Keratinocyte (primary cell): ENCODE results near the gene SZT2. TPM values are rescaled to one million over a fixed set of nuclear protein-coding genes. Genes with fewer than 3 reads are reported as not detected.

Source experiments
- DNase-seq: peaks from one replicate; pipeline ENCODE4 v3.0.0-alpha.2; 2011; ENCODE audit warnings: low read depth, missing footprints, low spot score
- FAIRE-seq: peaks from 2 replicates; lab custom pipeline; 2011; peaks lifted over from hg19 to GRCh38; lab: Jason Lieb, UNC
- H2AFZ ChIP-seq: 2 replicates; pipeline ENCODE4 v1.6.0; 2012; ENCODE audit warnings: low read length, control low read depth, inconsistent platforms; ENCODE audit not compliant: control insufficient read depth
- H3K27ac ChIP-seq: 2 replicates; pipeline ENCODE4 v1.5.1; 2011; ENCODE audit warnings: low read length; ENCODE audit not compliant: control insufficient read depth, insufficient read depth
- H3K27me3 ChIP-seq: 3 replicates; pipeline ENCODE4 v1.6.0; 2011; ENCODE audit warnings: low read length; ENCODE audit not compliant: control insufficient read depth, insufficient read depth; ENCODE audit errors: extremely low read depth
- H3K36me3 ChIP-seq, 2 experiments: 2 replicates in 1 of 2; 3 replicates in 1 of 2; pipeline ENCODE4 v1.5.1; 2011; ENCODE audit warnings: low read length in 2 of 2, mild to moderate bottlenecking in 1 of 2; ENCODE audit not compliant: control insufficient read depth in 2 of 2, insufficient read depth in 2 of 2; ENCODE audit errors: extremely low read depth in 1 of 2
- H3K4me1 ChIP-seq: 3 replicates; pipeline ENCODE4 v1.5.1; 2011; ENCODE audit warnings: low read length; ENCODE audit not compliant: control insufficient read depth, insufficient read depth; ENCODE audit errors: extremely low read depth
- H3K4me2 ChIP-seq: 3 replicates; pipeline ENCODE4 v1.6.0; 2011; ENCODE audit warnings: low read depth, low read length; ENCODE audit not compliant: control insufficient read depth, insufficient read depth; ENCODE audit errors: extremely low read depth
- H3K4me3 ChIP-seq, 3 experiments: fragments of 200-600 bp in 1 of 3; sonication (generic) in 1 of 3; 2 replicates in 2 of 3; 3 replicates in 1 of 3; pipeline ENCODE4 v1.5.1; 2011 to 2016; ENCODE audit warnings: low read length in 3 of 3, mild to moderate bottlenecking in 3 of 3, control low read depth in 2 of 3, inconsistent platforms in 1 of 3, low read depth in 1 of 3, mixed read lengths in 1 of 3, mixed run types in 1 of 3, moderate library complexity in 1 of 3; ENCODE audit not compliant: control insufficient read depth in 2 of 3, insufficient read depth in 2 of 3; ENCODE audit errors: extremely low read depth in 1 of 3
- H3K79me2 ChIP-seq: 2 replicates; pipeline ENCODE4 v1.6.0; 2012; ENCODE audit warnings: low read length; ENCODE audit not compliant: control insufficient read depth, insufficient read depth
- H3K9ac ChIP-seq: 3 replicates; pipeline ENCODE4 v1.6.0; 2011; ENCODE audit warnings: low read length; ENCODE audit not compliant: control insufficient read depth, insufficient read depth; ENCODE audit errors: extremely low read depth
- H3K9me1 ChIP-seq: 3 replicates; pipeline ENCODE4 v1.6.0; 2011; ENCODE audit warnings: low read length; ENCODE audit not compliant: control insufficient read depth, insufficient read depth; ENCODE audit errors: extremely low read depth
- H3K9me3 ChIP-seq: 2 replicates; pipeline ENCODE4 v1.5.1; 2012; ENCODE audit warnings: low read depth, low read length; ENCODE audit not compliant: control insufficient read depth
- H4K20me1 ChIP-seq: 3 replicates; pipeline ENCODE4 v1.6.0; 2011; ENCODE audit warnings: low read length; ENCODE audit not compliant: control insufficient read depth, insufficient read depth; ENCODE audit errors: extremely low read depth
- EZH2 ChIP-seq: IDR thresholded peaks from one replicate; pipeline ENCODE4 v1.6.1; 2012; ENCODE audit warnings: inconsistent platforms, mild to moderate bottlenecking, low read length, moderate library complexity
- dilution Hi-C: fragments of 300-500 bp; cut with MboI; formaldehyde crosslinking; loops from one replicate; pipeline ENCODE4 v1.7.0; 2020; ENCODE audit warnings: low sequenced_read_pairs; ENCODE audit not compliant: extremely low pct_ligation_motif_present
- polyA plus RNA-seq, 5 experiments: library from polyadenylated mRNA; depleted of rRNA in 3 of 5; stranded (reverse) in 3 of 5; stranded (forward) in 1 of 5; unstranded in 1 of 5; fragments of >200 nt; gene quantifications; 1 replicate in 1 of 5; 2 replicates in 3 of 5; 3 replicates in 1 of 5; pipeline versions ENCODE4 v1.2.1 to v1.2.3, GENCODE V29; 2011 to 2012; ENCODE audit warnings: missing spikeins in 2 of 5, low read depth in 1 of 5, low replicate concordance in 1 of 5
- TF ChIP-seq, protein P1 (sequence below), 3 experiments: IDR thresholded peaks in 1 of 3; conservative IDR thresholded peaks in 1 of 3; optimal IDR thresholded peaks in 1 of 3; 2 replicates in 2 of 3; 3 replicates in 1 of 3; pipeline versions ENCODE3 to v1.5.1; 2011; ENCODE audit warnings: low read length in 3 of 3, mild to moderate bottlenecking in 3 of 3, moderate library complexity in 2 of 3, control low read depth in 1 of 3, inconsistent platforms in 1 of 3; ENCODE audit not compliant: insufficient read depth in 2 of 3; ENCODE audit errors: extremely low read depth in 1 of 3

The SZT2 gene
- polyA plus RNA-seq, 1 donor (not counting 4 experiments of a cell fraction or from before 2014, with no cell fraction given): 6.1 TPM

DNA sequence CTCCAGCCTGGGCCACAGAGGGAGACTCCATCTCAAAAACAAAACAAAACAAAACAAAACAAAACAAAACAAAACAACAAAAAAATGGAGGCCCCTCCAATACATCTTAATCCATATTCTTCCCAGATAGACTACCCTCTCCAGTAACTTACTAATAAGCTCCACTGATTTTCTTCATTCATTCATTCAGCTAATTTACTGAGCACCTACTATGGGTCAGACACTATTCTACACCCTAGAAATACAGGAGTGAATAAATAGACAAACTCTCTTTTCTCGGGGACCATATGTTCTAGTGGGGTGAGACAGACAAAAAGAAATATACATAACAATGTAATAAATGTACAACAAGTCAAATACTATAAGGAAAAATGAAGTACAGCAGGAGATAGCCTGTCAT, 38.7 kb upstream of the SZT2 start:
- dilution Hi-C loops: no loop called here
- no peak for DNase-seq
- Histone ChIP-seq H3K36me3 (no peaks in the 10 kb centered on the region), H3K9ac (no peak overlapping the region), H4K20me1 (no peaks in the 10 kb centered on the region), H3K27ac (no peak overlapping the region), H3K27me3 (no peaks in the 10 kb centered on the region), H3K4me3 (no peak overlapping the region), H3K4me2 (no peak overlapping the region), H2AFZ (no peak overlapping the region), H3K4me1 (peaks cover 16% of the 10 kb centered on the region), H3K9me1 (no peaks in the 10 kb centered on the region), H3K9me3 (no peaks in the 10 kb centered on the region), H3K79me2 (no peaks in the 10 kb centered on the region)
- FAIRE-seq: no peak
- TF ChIP-seq, protein P1, sequence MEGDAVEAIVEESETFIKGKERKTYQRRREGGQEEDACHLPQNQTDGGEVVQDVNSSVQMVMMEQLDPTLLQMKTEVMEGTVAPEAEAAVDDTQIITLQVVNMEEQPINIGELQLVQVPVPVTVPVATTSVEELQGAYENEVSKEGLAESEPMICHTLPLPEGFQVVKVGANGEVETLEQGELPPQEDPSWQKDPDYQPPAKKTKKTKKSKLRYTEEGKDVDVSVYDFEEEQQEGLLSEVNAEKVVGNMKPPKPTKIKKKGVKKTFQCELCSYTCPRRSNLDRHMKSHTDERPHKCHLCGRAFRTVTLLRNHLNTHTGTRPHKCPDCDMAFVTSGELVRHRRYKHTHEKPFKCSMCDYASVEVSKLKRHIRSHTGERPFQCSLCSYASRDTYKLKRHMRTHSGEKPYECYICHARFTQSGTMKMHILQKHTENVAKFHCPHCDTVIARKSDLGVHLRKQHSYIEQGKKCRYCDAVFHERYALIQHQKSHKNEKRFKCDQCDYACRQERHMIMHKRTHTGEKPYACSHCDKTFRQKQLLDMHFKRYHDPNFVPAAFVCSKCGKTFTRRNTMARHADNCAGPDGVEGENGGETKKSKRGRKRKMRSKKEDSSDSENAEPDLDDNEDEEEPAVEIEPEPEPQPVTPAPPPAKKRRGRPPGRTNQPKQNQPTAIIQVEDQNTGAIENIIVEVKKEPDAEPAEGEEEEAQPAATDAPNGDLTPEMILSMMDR (optimal IDR thresholded peaks at IDR 0.05 in 1 of 3, IDR thresholded peaks at IDR 0.05 in 1 of 3, conservative IDR thresholded peaks at IDR 0.05 in 1 of 3; ENCODE audit: extremely low read depth in 1 of 3, insufficient read depth in 2 of 3, low read length in 3 of 3): no peak
- no peak for TF ChIP-seq EZH2

DNA sequence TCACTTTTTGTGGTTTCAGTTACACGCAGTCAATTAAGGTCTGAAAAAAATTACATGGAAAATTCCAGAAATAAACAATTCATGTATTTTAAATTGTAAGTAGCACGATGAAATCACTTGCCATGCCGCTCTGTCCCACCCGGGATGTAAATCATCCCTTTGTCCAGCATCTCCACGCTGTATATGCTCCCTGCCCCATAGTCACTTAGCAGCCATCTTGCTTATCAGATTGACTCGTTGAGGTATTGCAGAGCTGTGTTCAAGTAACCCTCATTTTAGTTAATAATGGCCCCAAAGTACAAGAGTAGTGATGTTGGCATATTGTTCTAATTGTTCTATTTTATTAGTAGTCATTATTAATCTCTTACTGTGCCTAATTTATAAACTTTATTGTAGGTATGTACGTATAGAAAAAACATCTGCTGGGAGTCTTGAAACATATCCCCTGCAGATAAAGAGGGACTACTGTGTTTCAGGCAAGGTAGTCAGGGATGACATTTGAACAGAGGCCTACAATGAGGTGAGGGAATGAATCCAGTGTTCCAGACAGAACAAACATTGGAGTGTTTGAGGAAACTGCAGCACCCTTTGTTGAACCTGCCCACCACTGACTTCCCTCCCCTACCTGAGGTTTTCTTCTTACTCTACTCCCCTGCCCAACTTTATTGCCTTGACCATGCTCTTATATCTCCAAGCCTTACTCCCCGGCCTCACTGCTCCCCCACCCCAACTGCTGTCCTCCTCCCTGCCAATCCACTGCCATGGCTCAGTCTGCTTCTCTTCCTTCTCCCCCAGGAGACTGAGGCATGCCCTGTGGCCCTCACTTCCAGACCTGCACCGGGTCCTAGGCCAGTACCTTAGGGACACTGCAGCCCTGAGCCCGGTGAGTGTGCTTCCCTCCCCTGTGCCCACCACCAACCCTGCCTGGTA, 38.0 kb upstream of the SZT2 start:
- Histone ChIP-seq H3K4me1 (peaks cover 16% of the 10 kb centered on the region), H3K9me1 (no peaks in the 10 kb centered on the region), H3K9me3 (no peaks in the 10 kb centered on the region), H3K36me3 (no peaks in the 10 kb centered on the region), H3K9ac (no peak overlapping the region), H3K27ac (no peak overlapping the region), H2AFZ (no peak overlapping the region), H3K4me2 (no peak overlapping the region), H4K20me1 (no peaks in the 10 kb centered on the region), H3K4me3 (no peak overlapping the region), H3K27me3 (no peaks in the 10 kb centered on the region), H3K79me2 (no peaks in the 10 kb centered on the region)
- TF ChIP-seq EZH2: no peak
- TF ChIP-seq, protein P1 (optimal IDR thresholded peaks at IDR 0.05 in 1 of 3, IDR thresholded peaks at IDR 0.05 in 1 of 3, conservative IDR thresholded peaks at IDR 0.05 in 1 of 3; ENCODE audit: extremely low read depth in 1 of 3, insufficient read depth in 2 of 3, low read length in 3 of 3): no peak
- DNase-seq (no peak), FAIRE-seq (no peak)
- dilution Hi-C loops: no loop called here
